Measurements from ENCODE around the gene USP47. TPM values are rescaled to one million over a fixed set of nuclear protein-coding genes. Genes with fewer than 3 reads are reported as not detected.

USP47 gene
- total RNA-seq, result 10 to 100 TPM; 40.1 to 44.8 TPM

- Mint-ChIP-seq H3K27ac (no peak within 1 kb of the TSS), H3K4me1 (peaks cover 25% of the 10 kb centered on the region), H3K9me3 (ENCODE audit: low read depth) (no peaks in the 10 kb centered on the region), H3K4me3 (no peak within 1 kb of the TSS), H3K27me3 (peaks cover 11% of the 10 kb centered on the region), H3K36me3 (no peaks in the 10 kb centered on the region)
- CTCF ChIA-PET, result interaction anchor here (0.6 to 2.5 kb wide), 9 partner anchors 17 to 124 kb away, joined by 3 to 6 read pairs (median 3); no protein-coding TSS in a partner anchor
- peak; percentile 80 for ATAC-seq
- DNase-seq, result peak; percentile 94
Observed at GRCh38 chr11:11841723-11842420, at the start of gene USP47. Gene USP47, plus strand, starts transcription at chr11:11841972. Its CDS starts 214 bp downstream, at chr11:11842186.

GRCh38 chr11:11793073-11793472, 48.7 kb upstream of the USP47 start:
- Mint-ChIP-seq H3K27me3 (peaks cover 39% of the 10 kb centered on the region), H3K27ac (no peak overlapping the region), H3K4me3 (no peak overlapping the region), H3K36me3 (no peaks in the 10 kb centered on the region), H3K9me3 (ENCODE audit: low read depth) (no peaks in the 10 kb centered on the region), H3K4me1 (no peaks in the 10 kb centered on the region)
- no peak for DNase-seq
- CTCF ChIA-PET, result interaction anchor here (1.4 to 2.0 kb wide), 2 partner anchors 251 to 489 kb away, joined by 5 to 6 read pairs; no protein-coding TSS in a partner anchor
- no peak for ATAC-seq

- Mint-ChIP-seq H3K27ac (no peak overlapping the region), H3K9me3 (ENCODE audit: low read depth) (no peaks in the 10 kb centered on the region), H3K27me3 (peaks cover 37% of the 10 kb centered on the region), H3K4me3 (no peak overlapping the region), H3K36me3 (no peaks in the 10 kb centered on the region), H3K4me1 (no peaks in the 10 kb centered on the region)
- DNase-seq, result peak; percentile 83
- ATAC-seq, result peak; percentile 91
- CTCF ChIA-PET, result interaction anchor here (0.5 to 2.7 kb wide), 23 partner anchors 8 to 622 kb away, joined by 3 to 14 read pairs (median 3); no protein-coding TSS in a partner anchor
Observed at GRCh38 chr11:11798586-11799438, 43.0 kb upstream of the USP47 start.

GRCh38 chr11:11805228-11805627, 36.5 kb upstream of the USP47 start:
- Mint-ChIP-seq H3K4me3 (no peak overlapping the region), H3K4me1 (peaks cover 7% of the 10 kb centered on the region), H3K36me3 (no peaks in the 10 kb centered on the region), H3K9me3 (ENCODE audit: low read depth) (no peaks in the 10 kb centered on the region), H3K27me3 (peaks cover 17% of the 10 kb centered on the region), H3K27ac (no peak overlapping the region)
- CTCF ChIA-PET, result no interaction called here
- no peak for ATAC-seq
- no peak for DNase-seq

- peaks cover 7% of the 10 kb centered on the region for H3K4me1 Mint-ChIP-seq
- H3K27ac Mint-ChIP-seq, result no peak overlapping the region
- H3K27me3 Mint-ChIP-seq, result peaks cover 17% of the 10 kb centered on the region
- no peaks in the 10 kb centered on the region for H3K36me3 Mint-ChIP-seq
- no peak for DNase-seq
- no peaks in the 10 kb centered on the region for H3K9me3 Mint-ChIP-seq (ENCODE audit: low read depth)
- CTCF ChIA-PET, result interaction anchor here (1.5 to 1.8 kb wide), 2 partner anchors 8 to 238 kb away, joined by 3 to 6 read pairs; no protein-coding TSS in a partner anchor
- no peak overlapping the region for H3K4me3 Mint-ChIP-seq
- ATAC-seq, result no peak
Observed at GRCh38 chr11:11806074-11806473, 35.7 kb upstream of the USP47 start.

GRCh38 chr11:11806586-11806985, 35.2 kb upstream of the USP47 start:
- H3K4me1 Mint-ChIP-seq, result peaks cover 7% of the 10 kb centered on the region
- H3K27me3 Mint-ChIP-seq, result peaks cover 17% of the 10 kb centered on the region
- CTCF ChIA-PET, result interaction anchor here (1.5 to 1.8 kb wide), 2 partner anchors 8 to 238 kb away, joined by 3 to 6 read pairs; no protein-coding TSS in a partner anchor
- no peak for ATAC-seq
- no peak overlapping the region for H3K27ac Mint-ChIP-seq
- H3K9me3 Mint-ChIP-seq (ENCODE audit: low read depth), result no peaks in the 10 kb centered on the region
- H3K4me3 Mint-ChIP-seq, result no peak overlapping the region
- H3K36me3 Mint-ChIP-seq, result no peaks in the 10 kb centered on the region
- no peak for DNase-seq

- no peak for ATAC-seq
- CTCF ChIA-PET, result interaction anchor here (0.7 to 1.8 kb wide), 4 partner anchors 9 to 236 kb away, joined by 3 to 6 read pairs (median 4); no protein-coding TSS in a partner anchor
Observed at GRCh38 chr11:11807811-11808782, 33.7 kb upstream of the USP47 start.

GRCh38 chr11:11808992-11809615, 32.7 kb upstream of the USP47 start:
- no peaks in the 10 kb centered on the region for H3K36me3 Mint-ChIP-seq
- H3K4me1 Mint-ChIP-seq, result peaks cover 7% of the 10 kb centered on the region
- no peaks in the 10 kb centered on the region for H3K9me3 Mint-ChIP-seq (ENCODE audit: low read depth)
- CTCF ChIA-PET, result interaction anchor here (1.0 kb wide), 2 partner anchors 10 to 235 kb away, joined by 3 to 4 read pairs; no protein-coding TSS in a partner anchor
- no peak overlapping the region for H3K27ac Mint-ChIP-seq
- no peak for DNase-seq
- H3K4me3 Mint-ChIP-seq, result no peak overlapping the region
- no peak for ATAC-seq
- peaks cover 12% of the 10 kb centered on the region for H3K27me3 Mint-ChIP-seq

More at GRCh38 chr11:11807811-11808782, 33.7 kb upstream of the USP47 start:
- Mint-ChIP-seq H3K27ac (no peak overlapping the region), H3K27me3 (peaks cover 11% of the 10 kb centered on the region), H3K36me3 (no peaks in the 10 kb centered on the region), H3K4me1 (peaks cover 7% of the 10 kb centered on the region), H3K9me3 (ENCODE audit: low read depth) (no peaks in the 10 kb centered on the region), H3K4me3 (no peak overlapping the region)
- no peak for DNase-seq

- no peak for ATAC-seq
- CTCF ChIA-PET, result interaction anchor here (1.4 kb wide), 1 partner anchor 233 kb away, joined by 3 read pairs; no protein-coding TSS in a partner anchor
- H3K36me3 Mint-ChIP-seq, result no peaks in the 10 kb centered on the region
- H3K9me3 Mint-ChIP-seq (ENCODE audit: low read depth), result no peaks in the 10 kb centered on the region
- DNase-seq, result no peak
- peaks cover 7% of the 10 kb centered on the region for H3K4me1 Mint-ChIP-seq
- no peak overlapping the region for H3K27ac Mint-ChIP-seq
- peaks cover 11% of the 10 kb centered on the region for H3K27me3 Mint-ChIP-seq
- no peak overlapping the region for H3K4me3 Mint-ChIP-seq
Observed at GRCh38 chr11:11810764-11811726, 30.7 kb upstream of the USP47 start.

- H3K4me1 Mint-ChIP-seq, result peaks cover 6% of the 10 kb centered on the region
- no peak overlapping the region for H3K4me3 Mint-ChIP-seq
- CTCF ChIA-PET, result no interaction called here
- no peaks in the 10 kb centered on the region for H3K9me3 Mint-ChIP-seq (ENCODE audit: low read depth)
- H3K27me3 Mint-ChIP-seq, result peaks cover 8% of the 10 kb centered on the region
- ATAC-seq, result no peak
- DNase-seq, result no peak
- H3K36me3 Mint-ChIP-seq, result no peaks in the 10 kb centered on the region
- H3K27ac Mint-ChIP-seq, result no peak overlapping the region
Observed at GRCh38 chr11:11813288-11813962, 28.3 kb upstream of the USP47 start.
